Kidney (tissue), 14 donors: Measurements from ENCODE around the gene CENPN. TPM values are rescaled to one million over a fixed set of nuclear protein-coding genes. Genes with fewer than 3 reads are reported as not detected.

ENCODE experiments used
- DNase-seq, 5 donors: peaks; one replicate each; pipeline ENCODE4 v3.0.0-alpha.2; 2013 to 2020
- FAIRE-seq: peaks from 2 replicates; lab custom pipeline; 2012; peaks lifted over from hg19 to GRCh38; lab: Jason Lieb, UNC
- H3K27ac ChIP-seq, 2 donors: one replicate each; pipeline ENCODE4 v1.7.0; 2013; ENCODE audit warnings: low read depth in 2 of 2, low read length in 2 of 2, inconsistent platforms in 1 of 2
- H3K27me3 ChIP-seq: one replicate; pipeline ENCODE4 v1.7.1; 2013; ENCODE audit warnings: low read length, inconsistent platforms; ENCODE audit not compliant: control insufficient read depth, insufficient read depth
- H3K36me3 ChIP-seq, 3 donors: one replicate each; pipeline versions ENCODE4 v1.7.0 to v1.7.1; 2013; ENCODE audit warnings: low read length in 3 of 3, control low read depth in 1 of 3, inconsistent platforms in 1 of 3; ENCODE audit not compliant: insufficient read depth in 3 of 3, control insufficient read depth in 2 of 3
- H3K4me1 ChIP-seq, 3 donors: one replicate each; pipeline versions ENCODE4 v1.7.0 to v1.7.1; 2013; ENCODE audit warnings: low read length in 3 of 3, inconsistent platforms in 1 of 3, low read depth in 1 of 3; ENCODE audit not compliant: control insufficient read depth in 2 of 3, insufficient read depth in 2 of 3
- H3K4me3 ChIP-seq, 3 donors: one replicate each; pipeline versions ENCODE4 v1.7.0 to v1.8.1; 2013; ENCODE audit warnings: low read length in 3 of 3, control low read depth in 1 of 3, inconsistent platforms in 1 of 3
- H3K9ac ChIP-seq, 3 donors: one replicate each; pipeline versions ENCODE4 v1.7.0 to v1.7.1; 2013; ENCODE audit warnings: low read length in 3 of 3, control low read depth in 1 of 3, inconsistent platforms in 1 of 3
- H3K9me3 ChIP-seq, 3 donors: one replicate each; pipeline versions ENCODE4 v1.7.0 to v1.7.1; 2013; ENCODE audit warnings: low read length in 3 of 3, control low read depth in 1 of 3, inconsistent platforms in 1 of 3; ENCODE audit not compliant: control insufficient read depth in 2 of 3, insufficient read depth in 1 of 3
- intact Hi-C: fragments of 100-400 bp; cut with DNase I; formaldehyde crosslinking; loops from one replicate; pipeline ENCODE4 v1.11.1; 2022
- polyA plus RNA-seq: library from polyadenylated mRNA; stranded (reverse); fragments of 350-450 nt; fragmentation: Illumina TruSeq; extraction: RNeasy Lipid Tissue Mini Kit (QIAGEN cat#74804); gene quantifications from one replicate; pipeline ENCODE4 v1.2.3, GENCODE V29; 2014; ENCODE audit warnings: low read depth, low replicate concordance; ENCODE audit not compliant: insufficient read depth
- total RNA-seq: library from RNA; stranded (reverse); fragmentation: NEBNext Ultra II Directional; extraction: Animal tissue kit (Norgen Biotek cat#: 25700); gene quantifications from one replicate; pipeline ENCODE4 v1.2.1, GENCODE V29; 2021
- TF ChIP-seq, protein P1 (sequence below): IDR thresholded peaks from 3 replicates; pipeline ENCODE4 v1.5.1; 2012; ENCODE audit warnings: mild to moderate bottlenecking, moderate library complexity, borderline replicate concordance; ENCODE audit not compliant: insufficient read depth; ENCODE audit errors: extremely low read depth
- donor health status: control.
- donor health status: control.
- donor health status: control.
- donor health status: control.
- donor health status: control.
- donor health status: DM: yes; HTN: yes; CAD: no.
- donor health status: Normal renal cell carcinoma (clear cell type).

The CENPN gene
- total and polyA plus RNA-seq, 2 donors from 2014 or later, result 2.0 to 4.1 TPM

DNA sequence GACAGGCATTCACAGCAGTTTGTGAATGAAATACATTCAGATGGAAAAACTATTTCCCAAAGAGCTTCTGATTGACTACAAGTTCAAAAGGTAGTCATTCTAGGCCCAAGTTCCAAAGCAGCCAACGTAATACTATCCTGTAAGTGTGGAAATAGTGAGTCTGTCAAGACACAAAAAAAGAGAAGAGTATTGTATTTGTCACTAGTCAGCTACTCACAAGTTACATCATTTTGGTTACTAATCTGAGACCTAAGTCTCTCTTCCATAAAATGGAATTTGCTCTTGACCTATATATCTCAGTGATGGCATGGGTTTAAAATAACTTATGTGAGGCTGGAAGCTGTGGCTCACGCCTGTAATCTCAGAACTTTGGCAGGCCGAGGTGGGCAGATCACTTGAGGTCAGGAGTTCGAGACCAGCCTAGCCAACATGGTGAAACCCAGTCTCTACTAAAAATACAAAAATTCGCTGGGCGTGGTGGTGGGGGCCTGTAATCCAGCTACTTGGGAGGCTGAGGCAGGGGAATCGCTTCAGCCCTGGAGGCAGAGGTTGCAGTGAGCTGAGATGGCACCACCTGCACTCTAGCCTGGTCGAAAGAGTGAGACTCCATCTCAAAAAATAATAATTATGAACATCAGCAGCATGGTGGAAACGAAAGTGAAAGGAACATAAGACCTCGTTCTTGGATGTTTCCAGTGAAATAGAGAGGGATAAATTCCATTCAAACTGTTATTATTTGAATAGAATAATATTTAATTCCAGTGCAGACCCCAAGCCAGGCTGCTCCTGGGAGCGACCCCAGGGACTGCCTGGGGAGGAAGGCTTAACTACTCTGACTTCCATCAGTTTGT, 3.2 kb upstream of the CENPN start:
- TF ChIP-seq, protein P1, sequence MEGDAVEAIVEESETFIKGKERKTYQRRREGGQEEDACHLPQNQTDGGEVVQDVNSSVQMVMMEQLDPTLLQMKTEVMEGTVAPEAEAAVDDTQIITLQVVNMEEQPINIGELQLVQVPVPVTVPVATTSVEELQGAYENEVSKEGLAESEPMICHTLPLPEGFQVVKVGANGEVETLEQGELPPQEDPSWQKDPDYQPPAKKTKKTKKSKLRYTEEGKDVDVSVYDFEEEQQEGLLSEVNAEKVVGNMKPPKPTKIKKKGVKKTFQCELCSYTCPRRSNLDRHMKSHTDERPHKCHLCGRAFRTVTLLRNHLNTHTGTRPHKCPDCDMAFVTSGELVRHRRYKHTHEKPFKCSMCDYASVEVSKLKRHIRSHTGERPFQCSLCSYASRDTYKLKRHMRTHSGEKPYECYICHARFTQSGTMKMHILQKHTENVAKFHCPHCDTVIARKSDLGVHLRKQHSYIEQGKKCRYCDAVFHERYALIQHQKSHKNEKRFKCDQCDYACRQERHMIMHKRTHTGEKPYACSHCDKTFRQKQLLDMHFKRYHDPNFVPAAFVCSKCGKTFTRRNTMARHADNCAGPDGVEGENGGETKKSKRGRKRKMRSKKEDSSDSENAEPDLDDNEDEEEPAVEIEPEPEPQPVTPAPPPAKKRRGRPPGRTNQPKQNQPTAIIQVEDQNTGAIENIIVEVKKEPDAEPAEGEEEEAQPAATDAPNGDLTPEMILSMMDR, result no peak
- Histone ChIP-seq H3K27ac (peak overlapping the region; percentile 25 to 61), H3K27me3 (no peaks in the 10 kb centered on the region), H3K9ac (peak overlapping the region in 2 of 3 donors; percentile 17 to 26), H3K4me3 (peak overlapping the region in 2 of 3 donors; percentile 38 to 58), H3K36me3 (no peaks in the 10 kb centered on the region), H3K4me1 (peaks cover 0 to 13% (median 2%) of the 10 kb centered on the region in 3 donors), H3K9me3 (no peaks in the 10 kb centered on the region)
- FAIRE-seq (no peak), DNase-seq (no peak)
- intact Hi-C loops, result no loop called here

DNA sequence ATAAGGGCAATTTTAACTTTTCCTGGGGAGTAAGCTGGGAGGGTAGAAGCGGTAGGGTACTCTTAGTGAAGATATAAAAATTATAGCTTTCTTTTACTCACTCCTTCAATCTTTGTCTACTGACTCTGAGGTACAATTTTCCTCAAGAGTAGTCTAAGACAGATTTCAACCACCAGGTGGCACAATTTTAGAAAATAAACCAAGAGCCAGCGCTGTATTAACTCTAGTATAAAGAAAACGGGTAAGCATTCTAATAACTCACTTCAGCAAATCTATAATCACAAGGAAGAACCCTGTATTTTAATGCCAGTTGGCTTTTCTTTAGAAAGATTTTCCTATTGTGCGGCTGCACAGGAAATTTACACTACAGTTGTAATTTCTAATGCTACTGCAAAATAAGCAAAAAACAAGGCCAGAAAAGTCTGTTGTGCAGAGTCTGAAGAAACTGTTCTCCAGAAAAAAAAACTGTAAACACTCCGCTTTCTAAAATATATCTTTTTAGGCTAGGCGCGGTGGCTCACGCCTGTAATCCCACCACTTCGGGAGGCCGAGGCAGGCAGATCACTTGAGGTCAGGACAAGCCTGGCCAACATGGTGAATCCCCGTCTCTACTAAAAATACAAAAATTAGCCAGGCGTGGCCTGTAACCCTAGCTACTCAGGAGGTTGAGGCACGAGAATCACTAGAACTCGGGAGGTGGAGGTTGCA, 2.2 kb upstream of the CENPN start:
- Histone ChIP-seq H3K36me3 (no peaks in the 10 kb centered on the region), H3K4me1 (peaks cover 0 to 13% (median 2%) of the 10 kb centered on the region in 3 donors), H3K27me3 (no peaks in the 10 kb centered on the region), H3K9ac (peak overlapping the region in 2 of 3 donors; percentile 17 to 26), H3K9me3 (no peaks in the 10 kb centered on the region), H3K27ac (peak overlapping the region; percentile 25 to 61), H3K4me3 (peak overlapping the region; percentile 14 to 58 (median 38))
- intact Hi-C loops, result no loop called here
- FAIRE-seq, result no peak
- peak in 3 of 5 donors; percentile 13 to 88 (median 84) for DNase-seq
- TF ChIP-seq, protein P1, result peak; percentile 58

DNA sequence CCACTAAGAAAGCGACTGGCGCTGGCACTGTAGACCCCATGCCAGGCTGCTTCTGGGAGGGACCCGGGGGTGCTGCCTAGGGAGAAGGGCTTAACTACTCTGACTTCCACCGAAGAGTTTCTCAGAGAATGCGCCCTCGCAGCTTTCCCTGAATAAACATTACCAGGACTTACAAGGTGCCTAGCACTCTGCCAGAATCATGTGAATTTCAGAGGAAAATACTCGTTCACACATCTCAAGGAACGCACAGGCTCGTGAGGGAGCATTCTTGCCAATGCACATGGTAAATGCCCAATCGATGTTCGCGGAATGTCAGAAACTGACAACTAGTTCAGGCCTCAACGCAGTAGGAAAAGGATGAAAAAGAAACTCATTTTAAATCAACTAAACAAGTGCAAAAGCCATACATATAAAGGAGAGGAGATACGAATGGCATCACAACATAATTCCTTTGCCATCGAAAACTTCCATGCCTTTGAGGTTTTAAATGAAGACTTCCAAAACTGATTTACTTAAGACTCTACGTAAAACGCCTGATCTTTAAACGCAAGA, 1.3 kb upstream of the CENPN start:
- Histone ChIP-seq H3K4me1 (peaks cover 0 to 13% (median 2%) of the 10 kb centered on the region in 3 donors), H3K4me3 (peak overlapping the region; percentile 89 to 99 (median 92)), H3K27me3 (no peaks in the 10 kb centered on the region), H3K36me3 (no peaks in the 10 kb centered on the region), H3K9ac (peak overlapping the region; percentile 85 to 99 (median 90)), H3K27ac (peak overlapping the region; percentile 100), H3K9me3 (no peaks in the 10 kb centered on the region)
- intact Hi-C loops, result no loop called here
- no peak for FAIRE-seq
- TF ChIP-seq, protein P1, result no peak
- DNase-seq, result peak in 3 of 5 donors; percentile 11 to 62 (median 44)
